ENCODE results near the gene OPRM1. TPM values are rescaled to one million over a fixed set of nuclear protein-coding genes. Genes with fewer than 3 reads are reported as not detected.

The OPRM1 gene
- total RNA-seq, 1 donor from 2014 or later: not detected

DNA sequence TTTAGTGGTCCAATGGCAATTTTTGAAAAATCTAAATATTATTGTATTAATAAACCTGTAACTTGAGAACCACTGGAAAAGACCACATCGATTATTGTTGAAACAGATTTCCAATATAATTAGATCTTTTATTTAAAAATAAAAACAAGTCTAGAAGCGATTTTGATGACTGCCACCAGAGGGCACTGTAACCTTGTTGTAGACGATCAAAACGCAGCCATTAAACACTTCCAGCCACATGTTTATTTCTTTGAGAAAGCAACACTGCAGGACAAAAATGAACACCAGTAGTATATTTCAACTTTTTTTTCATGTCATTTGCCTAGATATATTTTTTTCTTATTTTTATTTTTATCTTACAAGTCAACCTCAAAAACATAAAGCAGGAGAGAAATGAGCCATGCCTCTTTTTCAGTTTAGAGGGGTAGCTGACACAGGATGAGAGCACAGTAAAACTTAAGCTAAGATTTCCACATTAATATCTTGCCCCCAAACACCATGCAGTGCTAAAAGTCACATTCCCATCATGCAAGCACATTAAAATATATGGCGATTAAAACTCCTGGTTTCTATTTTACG, 115.4 kb downstream of the OPRM1 start:
- no peaks in the 10 kb centered on the region for H3K9me3 Mint-ChIP-seq (ENCODE audit: unreplicated experiment)
- peak; percentile 44 for DNase-seq (ENCODE audit: low spot score)
- no peak overlapping the region for H3K27ac Mint-ChIP-seq (ENCODE audit: unreplicated experiment)
- H3K27me3 Mint-ChIP-seq (ENCODE audit: unreplicated experiment): no peaks in the 10 kb centered on the region
- H3K36me3 Mint-ChIP-seq (ENCODE audit: low read depth, unreplicated experiment): peaks cover 5% of the 10 kb centered on the region
- H3K4me1 Mint-ChIP-seq (ENCODE audit: unreplicated experiment): peaks cover 36% of the 10 kb centered on the region
- no peak overlapping the region for H3K4me3 Mint-ChIP-seq (ENCODE audit: unreplicated experiment)
- peak; percentile 93 for TF ChIP-seq CTCF (IDR thresholded peaks at IDR 0.05; ENCODE audit: unreplicated experiment)

GRCh38 chr6:154156135-154156896, 117.3 kb downstream of the OPRM1 start:
- H3K4me3 Mint-ChIP-seq (ENCODE audit: unreplicated experiment): no peak overlapping the region
- TF ChIP-seq CTCF (IDR thresholded peaks at IDR 0.05; ENCODE audit: unreplicated experiment): peak; percentile 63
- no peaks in the 10 kb centered on the region for H3K27me3 Mint-ChIP-seq (ENCODE audit: unreplicated experiment)
- DNase-seq (ENCODE audit: low spot score): peak; percentile 54
- peak overlapping the region; percentile 20 for H3K27ac Mint-ChIP-seq (ENCODE audit: unreplicated experiment)
- H3K4me1 Mint-ChIP-seq (ENCODE audit: unreplicated experiment): peaks cover 44% of the 10 kb centered on the region
- no peaks in the 10 kb centered on the region for H3K9me3 Mint-ChIP-seq (ENCODE audit: unreplicated experiment)
- H3K36me3 Mint-ChIP-seq (ENCODE audit: low read depth, unreplicated experiment): peaks cover 8% of the 10 kb centered on the region

DNA sequence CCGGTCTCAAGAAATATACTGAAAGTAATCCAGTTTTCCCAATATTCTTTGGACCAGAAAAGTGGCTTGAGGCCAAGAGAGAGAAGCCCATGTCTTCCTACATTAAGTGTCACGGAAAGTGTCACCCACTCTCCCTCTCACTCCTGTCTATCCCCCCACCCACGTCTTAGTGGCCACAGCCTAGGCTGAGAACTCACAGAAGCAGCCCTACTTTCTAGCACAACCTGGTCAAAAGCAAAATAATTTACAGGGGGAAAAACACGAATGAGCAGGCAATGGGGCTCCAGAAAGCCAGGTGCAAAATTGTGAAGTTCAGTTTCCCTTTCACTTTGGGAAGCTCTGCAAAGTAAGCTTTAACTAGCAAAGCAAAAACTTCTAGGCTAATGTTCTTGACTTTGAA, 118.0 kb downstream of the OPRM1 start:
- Mint-ChIP-seq H3K4me3 (ENCODE audit: unreplicated experiment) (no peak overlapping the region), H3K9me3 (ENCODE audit: unreplicated experiment) (no peaks in the 10 kb centered on the region), H3K27me3 (ENCODE audit: unreplicated experiment) (no peaks in the 10 kb centered on the region), H3K4me1 (ENCODE audit: unreplicated experiment) (peaks cover 44% of the 10 kb centered on the region), H3K27ac (ENCODE audit: unreplicated experiment) (no peak overlapping the region), H3K36me3 (ENCODE audit: low read depth, unreplicated experiment) (peaks cover 8% of the 10 kb centered on the region)
- DNase-seq (ENCODE audit: low spot score): no peak
- no peak for TF ChIP-seq CTCF (IDR thresholded peaks at IDR 0.05; ENCODE audit: unreplicated experiment)

GRCh38 chr6:154157706-154158105, 118.7 kb downstream of the OPRM1 start:
- H3K36me3 Mint-ChIP-seq (ENCODE audit: low read depth, unreplicated experiment): peaks cover 8% of the 10 kb centered on the region
- H3K9me3 Mint-ChIP-seq (ENCODE audit: unreplicated experiment): no peaks in the 10 kb centered on the region
- TF ChIP-seq CTCF (IDR thresholded peaks at IDR 0.05; ENCODE audit: unreplicated experiment): no peak
- no peak overlapping the region for H3K27ac Mint-ChIP-seq (ENCODE audit: unreplicated experiment)
- peaks cover 44% of the 10 kb centered on the region for H3K4me1 Mint-ChIP-seq (ENCODE audit: unreplicated experiment)
- H3K27me3 Mint-ChIP-seq (ENCODE audit: unreplicated experiment): no peaks in the 10 kb centered on the region
- H3K4me3 Mint-ChIP-seq (ENCODE audit: unreplicated experiment): no peak overlapping the region
- DNase-seq (ENCODE audit: low spot score): no peak

GRCh38 chr6:154159126-154159525, 120.1 kb downstream of the OPRM1 start:
- no peaks in the 10 kb centered on the region for H3K9me3 Mint-ChIP-seq (ENCODE audit: unreplicated experiment)
- no peak overlapping the region for H3K27ac Mint-ChIP-seq (ENCODE audit: unreplicated experiment)
- peaks cover 8% of the 10 kb centered on the region for H3K36me3 Mint-ChIP-seq (ENCODE audit: low read depth, unreplicated experiment)
- H3K27me3 Mint-ChIP-seq (ENCODE audit: unreplicated experiment): no peaks in the 10 kb centered on the region
- peaks cover 44% of the 10 kb centered on the region for H3K4me1 Mint-ChIP-seq (ENCODE audit: unreplicated experiment)
- H3K4me3 Mint-ChIP-seq (ENCODE audit: unreplicated experiment): no peak overlapping the region
- no peak for DNase-seq (ENCODE audit: low spot score)
- TF ChIP-seq CTCF (IDR thresholded peaks at IDR 0.05; ENCODE audit: unreplicated experiment): no peak

Measured in endothelial cell (in vitro differentiated cells).